ENCODE measurements around the gene SLC37A1. TPM values are rescaled to one million over a fixed set of nuclear protein-coding genes. Genes with fewer than 3 reads are reported as not detected.

The SLC37A1 gene
- total RNA-seq, 1 experiment from 2014 or later = 38.3 TPM

- Histone ChIP-seq H3K27ac (ENCODE audit: low read length) (no peak overlapping the region), H3K36me3 (ENCODE audit: low read depth, low read length) (no peaks in the 10 kb centered on the region), H3F3A (ENCODE audit: low read length, unreplicated experiment) (no peaks in the 10 kb centered on the region), H3K27me3 (ENCODE audit: low read length) (peaks cover 83% of the 10 kb centered on the region), H3K9ac (ENCODE audit: low read length) (no peak overlapping the region), H2AFZ (ENCODE audit: low read length) (no peak overlapping the region), H3K9me2 (replicated peaks; ENCODE audit: low read length) (no peaks in the 10 kb centered on the region), H3K4me2 (ENCODE audit: low read length) (no peak overlapping the region), H3K9me3 (ENCODE audit: low read length) (no peaks in the 10 kb centered on the region), H3K79me2 (ENCODE audit: low read length) (no peaks in the 10 kb centered on the region), H3K4me1 (ENCODE audit: insufficient read depth, low read length) (no peaks in the 10 kb centered on the region), H3K4me3 (ENCODE audit: low read length) (no peak overlapping the region), H4K20me1 (ENCODE audit: low read length) (no peaks in the 10 kb centered on the region)
- no TSS peak for BruUV-seq (replicated peaks)
- no peak for ATAC-seq
- intact Hi-C loops (cut with micrococcal nuclease) = no loop called here
- ChIA-PET POLR2A (ENCODE audit: unreplicated experiment) (no interaction called here), CTCF (no interaction called here)
- TF ChIP-seq CTCF (conservative IDR thresholded peaks at IDR 0.05; ENCODE audit: low read depth, low read length) (no peak), EZH2 (IDR thresholded peaks at IDR 0.05; ENCODE audit: low read length, unreplicated experiment) (no peak), EZH2phosphoT487 (IDR thresholded peaks at IDR 0.05; ENCODE audit: borderline replicate concordance, low read length) (no peak)
- DNase-seq = no peak
Observed at GRCh38 chr21:42622284-42622683, 108.6 kb downstream of the SLC37A1 start.

- H3K4me1 ChIP-seq (ENCODE audit: insufficient read depth, low read length) = no peaks in the 10 kb centered on the region
- H3K27me3 ChIP-seq (ENCODE audit: low read length) = peaks cover 78% of the 10 kb centered on the region
- H3K27ac ChIP-seq (ENCODE audit: low read length) = no peak overlapping the region
- H2AFZ ChIP-seq (ENCODE audit: low read length) = no peak overlapping the region
- no peaks in the 10 kb centered on the region for H3K79me2 ChIP-seq (ENCODE audit: low read length)
- DNase-seq (no peak), ATAC-seq (no peak)
- H3K9me3 ChIP-seq (ENCODE audit: low read length) = no peaks in the 10 kb centered on the region
- H3F3A ChIP-seq (ENCODE audit: low read length, unreplicated experiment) = no peaks in the 10 kb centered on the region
- ChIA-PET POLR2A (ENCODE audit: unreplicated experiment) (no interaction called here), CTCF (no interaction called here)
- TF ChIP-seq CTCF (conservative IDR thresholded peaks at IDR 0.05; ENCODE audit: low read depth, low read length) (no peak), EZH2phosphoT487 (IDR thresholded peaks at IDR 0.05; ENCODE audit: borderline replicate concordance, low read length) (no peak), EZH2 (IDR thresholded peaks at IDR 0.05; ENCODE audit: low read length, unreplicated experiment) (no peak)
- no TSS peak for BruUV-seq (replicated peaks)
- no peak overlapping the region for H3K4me2 ChIP-seq (ENCODE audit: low read length)
- intact Hi-C loops (cut with micrococcal nuclease) = no loop called here
- H3K36me3 ChIP-seq (ENCODE audit: low read depth, low read length) = no peaks in the 10 kb centered on the region
- H3K9me2 ChIP-seq (replicated peaks; ENCODE audit: low read length) = no peaks in the 10 kb centered on the region
- H3K4me3 ChIP-seq (ENCODE audit: low read length) = no peak overlapping the region
- H4K20me1 ChIP-seq (ENCODE audit: low read length) = no peaks in the 10 kb centered on the region
- H3K9ac ChIP-seq (ENCODE audit: low read length) = no peak overlapping the region
Observed at GRCh38 chr21:42623694-42624093, 110.0 kb downstream of the SLC37A1 start.

GRCh38 chr21:42624095-42624790 lies 110.6 kb downstream of the SLC37A1 start:
- TF ChIP-seq EZH2 (IDR thresholded peaks at IDR 0.05; ENCODE audit: low read length, unreplicated experiment) (no peak), EZH2phosphoT487 (IDR thresholded peaks at IDR 0.05; ENCODE audit: borderline replicate concordance, low read length) (no peak), CTCF (conservative IDR thresholded peaks at IDR 0.05; ENCODE audit: low read depth, low read length) (no peak)
- no peak overlapping the region for H3K4me2 ChIP-seq (ENCODE audit: low read length)
- no peak overlapping the region for H3K27ac ChIP-seq (ENCODE audit: low read length)
- H3K9me3 ChIP-seq (ENCODE audit: low read length) = no peaks in the 10 kb centered on the region
- DNase-seq (no peak), ATAC-seq (no peak)
- H4K20me1 ChIP-seq (ENCODE audit: low read length) = no peaks in the 10 kb centered on the region
- H3K4me3 ChIP-seq (ENCODE audit: low read length) = no peak overlapping the region
- no peaks in the 10 kb centered on the region for H3K36me3 ChIP-seq (ENCODE audit: low read depth, low read length)
- no peaks in the 10 kb centered on the region for H3K79me2 ChIP-seq (ENCODE audit: low read length)
- H3K27me3 ChIP-seq (ENCODE audit: low read length) = peaks cover 72% of the 10 kb centered on the region
- no peaks in the 10 kb centered on the region for H3K9me2 ChIP-seq (replicated peaks; ENCODE audit: low read length)
- no TSS peak for BruUV-seq (replicated peaks)
- CTCF ChIA-PET = no interaction called here
- no peak overlapping the region for H2AFZ ChIP-seq (ENCODE audit: low read length)
- H3K9ac ChIP-seq (ENCODE audit: low read length) = no peak overlapping the region
- H3K4me1 ChIP-seq (ENCODE audit: insufficient read depth, low read length) = no peaks in the 10 kb centered on the region
- intact Hi-C loops (cut with micrococcal nuclease) = no loop called here
- POLR2A ChIA-PET (ENCODE audit: unreplicated experiment) = no interaction called here
- no peaks in the 10 kb centered on the region for H3F3A ChIP-seq (ENCODE audit: low read length, unreplicated experiment)
